IPS-15b (cell line): Measurements from ENCODE around the gene PRKCA.
"Not testable (repeated sequence)": the region's sequence is repeated elsewhere in the genome, so short reads cannot be mapped to it uniquely, and the experiment has no call there.

Experiments used
- H3K27me3 ChIP-seq: one replicate; pipeline ENCODE4 v1.6.1; 2013; ENCODE audit warnings: low read length; ENCODE audit not compliant: control insufficient read depth, insufficient read depth
- H3K36me3 ChIP-seq: one replicate; pipeline ENCODE4 v1.6.1; 2013; ENCODE audit warnings: low read length; ENCODE audit not compliant: control insufficient read depth, insufficient read depth
- H3K4me1 ChIP-seq: one replicate; pipeline ENCODE4 v1.6.1; 2013; ENCODE audit warnings: mild to moderate bottlenecking, low read length; ENCODE audit not compliant: control insufficient read depth, insufficient read depth
- H3K4me3 ChIP-seq: one replicate; pipeline ENCODE4 v1.5.1; 2013; ENCODE audit warnings: low read depth, low read length
- H3K9ac ChIP-seq: one replicate; pipeline ENCODE4 v1.6.1; 2013; ENCODE audit warnings: low read depth, mild to moderate bottlenecking, low read length
- H3K9me3 ChIP-seq: one replicate; pipeline ENCODE4 v1.6.1; 2013; ENCODE audit warnings: mild to moderate bottlenecking, low read length; ENCODE audit not compliant: control insufficient read depth, insufficient read depth

PRKCA gene

DNA sequence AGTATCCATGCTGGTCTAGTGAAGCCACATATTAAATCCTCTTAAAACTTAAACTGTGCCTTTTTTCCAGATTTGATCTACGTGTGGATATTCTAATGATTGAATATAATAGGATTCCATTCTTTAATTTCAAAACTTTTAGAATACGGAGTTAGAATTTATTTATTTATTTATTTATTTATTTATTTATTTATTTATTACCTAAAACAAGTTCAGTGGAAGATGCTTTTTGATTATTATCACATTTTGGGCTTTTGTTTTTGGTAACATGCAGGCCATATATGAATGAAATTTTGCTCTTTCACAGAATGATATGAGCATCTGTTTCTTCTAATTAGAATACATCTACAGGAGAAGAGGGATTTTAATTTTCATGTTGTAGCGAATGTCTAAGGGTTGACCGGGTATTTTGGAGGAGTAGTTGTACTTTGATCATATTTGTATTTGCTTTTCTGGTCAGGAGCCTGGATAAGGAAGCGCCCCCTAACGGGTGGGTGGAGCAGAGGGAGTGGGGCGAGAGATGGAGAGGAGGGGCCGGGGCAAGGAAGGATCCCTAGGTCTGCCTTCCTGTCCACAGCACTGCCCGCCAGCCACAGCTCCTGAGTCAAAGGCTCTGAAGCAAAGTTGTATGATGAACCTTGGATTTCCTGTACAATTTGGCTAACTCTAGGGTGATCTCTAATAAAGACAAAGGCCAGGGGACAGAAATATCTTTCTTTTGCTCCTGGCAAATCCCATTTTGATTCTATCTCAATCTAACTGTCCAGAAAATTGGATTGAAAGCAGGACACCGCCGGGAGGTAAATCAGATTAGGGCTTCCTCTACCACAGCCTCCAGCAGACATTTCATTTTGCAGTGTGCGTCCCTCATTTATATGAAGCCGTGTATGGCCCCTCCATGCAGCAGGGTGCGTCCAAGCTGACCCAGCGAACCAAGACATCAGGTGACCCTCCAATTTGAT, 149.1 kb downstream of the PRKCA start:
- H3K9me3 ChIP-seq, result no peaks in the 10 kb centered on the region
- peaks cover 15% of the 10 kb centered on the region for H3K4me1 ChIP-seq
- H3K27me3 ChIP-seq, result no peaks in the 10 kb centered on the region
- H3K4me3 ChIP-seq, result no peak overlapping the region
- no peak overlapping the region for H3K9ac ChIP-seq
- no peaks in the 10 kb centered on the region for H3K36me3 ChIP-seq

DNA sequence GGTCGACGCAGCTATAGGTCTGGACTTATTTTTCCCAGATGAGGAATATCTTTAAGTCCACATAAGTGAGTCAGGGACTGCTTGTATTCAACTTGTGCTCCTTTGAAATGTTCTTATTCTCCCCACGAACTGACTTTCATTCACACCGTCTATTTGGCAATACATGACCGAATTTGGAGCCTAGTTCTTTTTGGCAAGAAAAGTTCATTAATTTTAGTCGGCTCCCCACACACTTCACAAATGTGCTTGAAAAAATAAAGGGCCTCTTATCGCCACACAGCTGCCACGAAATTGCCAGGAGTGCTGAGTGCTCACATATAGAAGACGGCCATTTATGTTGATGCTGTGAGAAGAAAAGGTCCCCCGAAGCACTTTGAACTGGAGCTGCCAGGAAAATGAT, 152.6 kb downstream of the PRKCA start:
- Histone ChIP-seq H3K9me3 (no peaks in the 10 kb centered on the region), H3K36me3 (no peaks in the 10 kb centered on the region), H3K9ac (no peak overlapping the region), H3K27me3 (no peaks in the 10 kb centered on the region), H3K4me3 (no peak overlapping the region), H3K4me1 (peaks cover 5% of the 10 kb centered on the region)

DNA sequence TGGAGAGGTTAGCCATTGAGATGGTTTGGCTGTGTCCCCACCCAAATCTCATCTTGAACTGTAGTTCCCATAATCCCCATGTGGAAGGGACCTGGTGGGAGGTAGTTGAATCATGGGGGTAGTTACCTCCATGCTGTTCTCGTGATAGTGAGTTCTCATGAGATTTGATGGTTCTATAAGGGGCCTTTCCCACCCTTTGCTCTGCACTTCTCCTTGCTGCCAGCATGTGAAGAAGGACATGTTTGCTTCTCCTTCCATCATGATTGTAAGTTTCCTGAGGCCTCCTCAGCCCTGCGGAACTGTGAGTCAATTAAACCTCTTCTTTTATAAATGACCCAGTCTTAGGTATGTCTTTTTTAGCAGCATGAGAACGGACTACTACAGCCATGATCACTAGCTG, 155.1 kb downstream of the PRKCA start:
- not testable (repeated sequence) for H3K4me1 ChIP-seq

DNA sequence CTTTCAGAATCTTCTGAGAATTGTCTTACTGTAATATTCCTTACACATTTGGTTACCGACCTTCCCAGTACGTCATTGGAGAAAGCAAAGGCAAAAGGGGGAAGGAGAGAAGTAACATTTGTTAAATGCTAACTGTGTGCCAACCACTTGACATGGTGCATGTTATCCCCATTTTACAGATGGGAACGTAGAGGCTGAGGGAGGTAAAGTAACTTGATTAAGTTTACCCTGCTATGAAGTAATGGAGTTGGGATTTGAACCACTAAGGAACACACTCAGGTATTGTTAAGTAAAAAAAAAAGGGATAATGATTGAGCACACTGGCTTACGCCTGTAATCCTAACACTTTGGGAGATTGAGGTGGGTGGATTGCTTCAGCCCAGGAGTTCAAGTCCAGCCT, 156.4 kb downstream of the PRKCA start:
- H3K4me1 ChIP-seq, result no peaks in the 10 kb centered on the region
- no peak overlapping the region for H3K9ac ChIP-seq
- H3K9me3 ChIP-seq, result no peaks in the 10 kb centered on the region
- H3K36me3 ChIP-seq, result no peaks in the 10 kb centered on the region
- no peak overlapping the region for H3K4me3 ChIP-seq
- H3K27me3 ChIP-seq, result peaks cover 21% of the 10 kb centered on the region

More for the DNA sequence above, 155.1 kb downstream of the PRKCA start:
- H3K4me3 ChIP-seq, H3K9me3 ChIP-seq, H3K9ac ChIP-seq, H3K36me3 ChIP-seq: not testable (repeated sequence)
- peaks cover 21% of the 10 kb centered on the region for H3K27me3 ChIP-seq

DNA sequence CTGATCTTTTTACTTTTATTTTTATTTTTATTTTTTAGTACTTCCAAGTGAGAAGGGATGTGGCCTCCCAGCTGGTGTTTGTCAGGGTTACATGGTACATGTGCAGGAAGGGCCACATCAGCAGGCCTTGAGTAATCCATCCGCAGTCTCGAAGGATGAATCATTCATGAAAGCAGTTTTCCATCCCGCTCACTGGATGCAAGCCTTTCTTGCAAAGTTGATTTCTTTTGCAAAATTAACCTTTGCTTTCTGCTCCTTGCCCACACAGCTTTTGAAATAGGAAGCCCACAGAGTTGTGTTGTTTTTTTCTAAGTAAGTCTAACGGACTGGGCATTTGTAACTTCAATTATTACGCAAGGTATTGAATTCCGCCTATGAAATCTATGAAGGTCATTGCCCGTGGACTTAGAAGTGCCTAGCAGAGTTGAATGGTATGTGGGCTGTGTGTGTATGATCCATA, 157.4 kb downstream of the PRKCA start:
- H3K36me3 ChIP-seq, result no peaks in the 10 kb centered on the region
- no peak overlapping the region for H3K4me3 ChIP-seq
- peaks cover 21% of the 10 kb centered on the region for H3K27me3 ChIP-seq
- H3K4me1 ChIP-seq, result no peaks in the 10 kb centered on the region
- H3K9ac ChIP-seq, result no peak overlapping the region
- H3K9me3 ChIP-seq, result no peaks in the 10 kb centered on the region

DNA sequence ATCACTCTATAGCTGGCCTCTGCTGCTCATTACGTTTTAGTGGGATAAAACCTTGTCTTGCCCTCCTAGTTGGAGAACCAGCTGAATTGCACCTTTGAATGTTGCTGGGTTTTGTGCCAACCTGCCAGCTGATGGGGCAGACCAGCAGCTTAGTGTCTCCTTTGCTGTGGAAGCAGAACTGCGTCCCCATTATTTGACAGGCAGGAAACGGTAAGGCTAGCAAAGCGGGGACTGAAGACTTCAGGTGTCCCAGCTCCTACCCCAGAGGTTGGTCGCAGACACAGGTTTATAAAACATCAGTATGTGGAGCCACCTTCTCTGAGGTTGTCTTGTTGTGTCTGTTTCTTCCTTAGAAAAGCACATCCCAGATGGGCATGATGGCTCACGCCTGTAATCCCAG, 158.1 kb downstream of the PRKCA start:
- Histone ChIP-seq H3K27me3 (peaks cover 21% of the 10 kb centered on the region), H3K4me3 (no peak overlapping the region), H3K36me3 (no peaks in the 10 kb centered on the region), H3K9ac (no peak overlapping the region), H3K4me1 (no peaks in the 10 kb centered on the region), H3K9me3 (no peaks in the 10 kb centered on the region)

DNA sequence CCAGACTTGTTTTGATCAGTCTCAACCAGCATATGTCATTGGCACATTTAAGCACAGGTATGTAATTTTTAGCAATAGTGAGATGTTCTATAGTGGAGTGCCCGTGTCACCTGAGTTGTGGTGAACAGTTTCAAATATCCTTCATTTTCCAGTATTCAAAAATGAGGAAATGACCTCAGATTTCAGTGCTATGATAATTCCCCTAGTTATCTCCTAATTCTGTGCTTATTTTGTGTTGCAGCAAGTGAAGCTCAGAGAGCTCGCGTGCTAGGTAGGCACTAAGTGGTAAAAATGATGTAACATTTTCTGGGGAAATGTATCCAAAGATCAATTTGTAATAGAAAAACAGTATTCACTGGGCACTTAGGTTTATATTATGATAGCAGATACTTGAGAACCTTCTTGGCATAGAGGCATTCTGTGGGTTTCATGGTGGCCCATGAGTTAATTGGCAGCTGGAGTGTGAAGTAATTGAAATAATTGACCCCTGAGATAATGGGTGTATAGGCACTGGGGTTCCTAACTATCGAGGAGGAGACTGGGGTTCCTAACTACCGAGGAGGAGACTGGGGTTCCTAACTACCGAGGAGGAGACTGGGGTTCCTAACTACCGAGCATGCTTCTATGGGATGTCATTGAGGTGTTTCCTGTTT, 159.1 kb downstream of the PRKCA start:
- no peaks in the 10 kb centered on the region for H3K4me1 ChIP-seq
- H3K9me3 ChIP-seq, result no peaks in the 10 kb centered on the region

DNA sequence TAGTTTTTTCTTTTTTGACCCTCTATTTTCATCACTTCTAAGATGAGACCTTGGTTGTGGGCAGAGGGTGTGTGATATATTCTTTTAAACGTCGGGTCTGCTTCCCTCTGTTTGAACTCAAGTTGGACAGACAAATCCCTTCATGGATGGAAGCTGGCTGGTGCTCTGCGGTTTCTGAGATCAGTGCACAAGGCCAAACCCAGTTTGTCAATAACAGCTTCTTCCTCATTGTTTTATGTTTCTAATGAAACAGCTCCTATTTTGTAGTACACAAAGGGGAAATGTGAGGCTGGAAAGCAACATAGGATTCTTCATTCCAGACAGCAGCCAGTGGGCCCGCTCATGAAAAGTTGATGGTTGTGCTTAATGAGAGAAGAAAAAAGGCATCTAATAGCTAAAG, 159.6 kb downstream of the PRKCA start:
- Histone ChIP-seq H3K4me1 (no peaks in the 10 kb centered on the region), H3K9ac (no peak overlapping the region), H3K4me3 (no peak overlapping the region), H3K36me3 (no peaks in the 10 kb centered on the region), H3K9me3 (no peaks in the 10 kb centered on the region), H3K27me3 (peaks cover 21% of the 10 kb centered on the region)

More for the DNA sequence above, 159.1 kb downstream of the PRKCA start:
- no peak overlapping the region for H3K4me3 ChIP-seq
- no peaks in the 10 kb centered on the region for H3K36me3 ChIP-seq
- H3K27me3 ChIP-seq, result peaks cover 21% of the 10 kb centered on the region
- no peak overlapping the region for H3K9ac ChIP-seq

DNA sequence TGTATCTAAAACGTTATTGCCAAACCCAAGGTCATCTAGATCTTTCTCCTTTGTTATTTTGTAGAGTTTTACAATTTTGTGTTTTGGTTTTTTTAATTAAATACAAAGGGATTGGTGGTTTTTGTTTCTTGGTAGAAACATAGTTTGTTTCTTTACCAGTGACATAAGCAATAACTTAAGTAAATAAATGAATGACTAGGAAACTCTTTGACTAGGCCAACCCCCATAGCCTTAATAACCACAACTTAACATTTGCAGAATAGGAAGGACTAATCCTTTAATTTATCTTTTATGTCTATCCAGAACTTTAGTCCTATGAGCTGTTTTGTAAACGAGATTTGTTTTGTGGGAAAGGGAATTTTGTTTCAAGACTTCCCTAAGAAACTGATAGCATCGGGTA, 162.5 kb downstream of the PRKCA start:
- no peaks in the 10 kb centered on the region for H3K9me3 ChIP-seq
- H3K4me1 ChIP-seq, result peaks cover 12% of the 10 kb centered on the region
- no peak overlapping the region for H3K4me3 ChIP-seq
- H3K36me3 ChIP-seq, result no peaks in the 10 kb centered on the region
- H3K9ac ChIP-seq, result no peak overlapping the region
- peaks cover 21% of the 10 kb centered on the region for H3K27me3 ChIP-seq

DNA sequence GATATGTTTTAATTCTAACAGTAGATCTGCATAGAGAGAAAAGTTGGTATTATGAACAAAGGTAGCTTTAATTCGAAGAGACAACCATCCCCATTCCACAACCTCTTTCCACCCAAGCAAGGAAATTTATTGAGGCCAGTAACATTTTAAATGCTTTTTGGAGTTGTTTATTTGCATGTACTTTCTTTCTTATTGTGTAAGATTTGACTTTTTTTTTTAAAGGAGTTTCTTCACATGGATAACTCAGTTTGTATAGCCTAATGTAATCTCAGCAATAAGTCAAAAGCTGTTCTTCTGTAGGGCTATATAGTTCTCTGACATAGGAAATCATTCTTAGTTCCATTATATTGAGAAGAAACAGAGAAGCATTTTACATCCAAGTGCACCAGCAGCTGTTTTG, 163.3 kb downstream of the PRKCA start:
- Histone ChIP-seq H3K9me3 (no peaks in the 10 kb centered on the region), H3K27me3 (peaks cover 16% of the 10 kb centered on the region), H3K36me3 (no peaks in the 10 kb centered on the region), H3K4me3 (no peak overlapping the region), H3K9ac (no peak overlapping the region), H3K4me1 (peaks cover 12% of the 10 kb centered on the region)

DNA sequence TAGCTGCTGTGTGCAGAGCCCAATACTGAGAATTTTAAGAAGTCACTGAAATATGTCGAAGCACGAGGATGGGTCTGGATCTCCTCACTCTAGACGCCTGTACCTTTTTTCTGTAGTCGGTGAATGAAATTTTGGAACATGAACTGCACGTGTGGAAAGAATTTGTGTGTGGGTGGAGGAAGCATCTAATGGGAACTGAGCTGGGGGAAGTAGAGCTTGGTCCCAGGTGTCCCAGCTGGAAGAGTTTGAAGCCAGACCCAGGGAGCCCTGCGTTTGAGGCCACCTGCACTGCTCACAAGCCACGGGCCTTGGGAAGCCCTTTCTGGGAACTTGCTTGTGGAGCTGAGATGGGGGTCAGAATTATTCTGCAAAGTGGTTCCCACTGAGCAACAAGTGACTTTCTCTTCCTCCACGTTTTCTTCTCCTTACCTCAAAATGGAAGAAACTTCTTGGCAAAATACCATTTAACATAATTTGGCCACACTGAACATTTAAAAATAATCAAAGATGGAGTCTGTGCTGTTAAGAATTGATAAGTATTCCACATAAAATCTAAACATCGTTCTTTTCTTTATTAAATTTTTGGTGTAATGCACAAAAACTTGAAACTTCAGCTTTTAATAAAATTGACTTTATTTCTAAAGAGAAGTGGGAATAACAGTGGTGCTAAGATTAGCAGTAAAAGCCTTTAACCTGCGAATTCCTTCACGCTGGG, 163.8 kb downstream of the PRKCA start:
- Histone ChIP-seq H3K27me3 (peaks cover 10% of the 10 kb centered on the region), H3K4me3 (no peak overlapping the region), H3K4me1 (peaks cover 12% of the 10 kb centered on the region), H3K9me3 (no peaks in the 10 kb centered on the region), H3K36me3 (no peaks in the 10 kb centered on the region), H3K9ac (no peak overlapping the region)
